Panc1 (cell line): Measurements from ENCODE around the gene EGR4.

Experiments used
- SIN3A ChIP-seq: IDR thresholded peaks from 2 replicates; pipeline ENCODE4 v1.6.1; 2012; ENCODE audit warnings: low read depth, mild to moderate bottlenecking, low read length, moderate library complexity, borderline replicate concordance; ENCODE audit not compliant: insufficient read depth
- TCF7L2 ChIP-seq: IDR thresholded peaks from 2 replicates; pipeline ENCODE4 v1.6.1; 2011; ENCODE audit warnings: mild to moderate bottlenecking, low read depth, low read length, inconsistent platforms
- TF ChIP-seq, protein P1 (sequence below): fragments of 450-650 bp; IDR thresholded peaks from 2 replicates; pipeline ENCODE4 v1.5.1; 2017; ENCODE audit warnings: mild to moderate bottlenecking

DNA sequence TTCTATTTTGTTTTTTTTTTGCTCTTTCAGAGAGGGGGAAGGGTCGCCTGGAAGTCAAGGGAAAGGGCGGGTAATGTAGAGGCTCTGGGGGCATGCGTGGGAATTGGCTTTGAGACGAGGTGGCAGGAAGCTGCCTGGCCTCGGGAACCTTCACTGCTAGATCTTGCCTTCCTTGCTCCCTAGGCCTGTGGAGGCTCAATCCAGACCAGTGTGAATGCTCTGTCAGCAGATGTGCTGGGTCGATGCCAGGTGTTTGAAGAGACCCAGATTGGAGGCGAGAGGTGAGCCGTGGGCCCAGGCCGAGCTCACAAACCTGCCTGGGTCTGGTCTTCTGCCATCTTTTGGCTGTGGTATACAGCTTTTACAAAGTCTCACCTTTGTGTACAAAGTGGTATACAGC, 43.7 kb downstream of the EGR4 start:
- TF ChIP-seq TCF7L2 (no peak), SIN3A (no peak)
- TF ChIP-seq, protein P1, sequence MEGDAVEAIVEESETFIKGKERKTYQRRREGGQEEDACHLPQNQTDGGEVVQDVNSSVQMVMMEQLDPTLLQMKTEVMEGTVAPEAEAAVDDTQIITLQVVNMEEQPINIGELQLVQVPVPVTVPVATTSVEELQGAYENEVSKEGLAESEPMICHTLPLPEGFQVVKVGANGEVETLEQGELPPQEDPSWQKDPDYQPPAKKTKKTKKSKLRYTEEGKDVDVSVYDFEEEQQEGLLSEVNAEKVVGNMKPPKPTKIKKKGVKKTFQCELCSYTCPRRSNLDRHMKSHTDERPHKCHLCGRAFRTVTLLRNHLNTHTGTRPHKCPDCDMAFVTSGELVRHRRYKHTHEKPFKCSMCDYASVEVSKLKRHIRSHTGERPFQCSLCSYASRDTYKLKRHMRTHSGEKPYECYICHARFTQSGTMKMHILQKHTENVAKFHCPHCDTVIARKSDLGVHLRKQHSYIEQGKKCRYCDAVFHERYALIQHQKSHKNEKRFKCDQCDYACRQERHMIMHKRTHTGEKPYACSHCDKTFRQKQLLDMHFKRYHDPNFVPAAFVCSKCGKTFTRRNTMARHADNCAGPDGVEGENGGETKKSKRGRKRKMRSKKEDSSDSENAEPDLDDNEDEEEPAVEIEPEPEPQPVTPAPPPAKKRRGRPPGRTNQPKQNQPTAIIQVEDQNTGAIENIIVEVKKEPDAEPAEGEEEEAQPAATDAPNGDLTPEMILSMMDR = no peak
